ENCODE results near the gene ANK3.

ANK3 gene

GRCh38 chr10:60270426-60270825, 119.2 kb downstream of the ANK3 start:
- DNase-seq, result no peak

GRCh38 chr10:60267802-60268201, 121.9 kb downstream of the ANK3 start:
- DNase-seq, result no peak

GRCh38 chr10:60266513-60266912, 123.2 kb downstream of the ANK3 start:
- no peak for DNase-seq

- DNase-seq, result no peak
Measured at GRCh38 chr10:60262647-60263126, 127.0 kb downstream of the ANK3 start.

GRCh38 chr10:60260321-60260720, 129.4 kb downstream of the ANK3 start:
- no peak for DNase-seq

- no peak for DNase-seq
Measured at GRCh38 chr10:60258429-60258797, 131.3 kb downstream of the ANK3 start.

GRCh38 chr10:60257767-60258428, 131.8 kb downstream of the ANK3 start:
- no peak for DNase-seq

- DNase-seq, result no peak
Measured at GRCh38 chr10:60254776-60255175, 134.9 kb downstream of the ANK3 start.

GRCh38 chr10:60253484-60253883, 136.2 kb downstream of the ANK3 start:
- no peak for DNase-seq

- no peak for DNase-seq
Measured at GRCh38 chr10:60252688-60253087, 137.0 kb downstream of the ANK3 start.

- no peak for DNase-seq
Measured at GRCh38 chr10:60246382-60246781, 143.3 kb downstream of the ANK3 start.

GRCh38 chr10:60239228-60239627, 150.4 kb downstream of the ANK3 start:
- DNase-seq, result no peak

- DNase-seq, result no peak
Measured at GRCh38 chr10:60238759-60239100, 150.9 kb downstream of the ANK3 start.

- DNase-seq, result no peak
Measured at GRCh38 chr10:60237977-60238758, 151.5 kb downstream of the ANK3 start.

GRCh38 chr10:60236869-60237524, 152.7 kb downstream of the ANK3 start:
- DNase-seq, result no peak

GRCh38 chr10:60235001-60235400, 154.7 kb downstream of the ANK3 start:
- DNase-seq, result no peak

- no peak for DNase-seq
Measured at GRCh38 chr10:60234551-60234950, 155.1 kb downstream of the ANK3 start.

- DNase-seq, result no peak
Measured at GRCh38 chr10:60230892-60231291, 158.8 kb downstream of the ANK3 start.

- DNase-seq, result no peak
Measured at GRCh38 chr10:60224066-60224705, 165.5 kb downstream of the ANK3 start.

GRCh38 chr10:60222047-60222446, 167.6 kb downstream of the ANK3 start:
- no peak for DNase-seq

- no peak for DNase-seq
Measured at GRCh38 chr10:60212195-60212594, 177.5 kb downstream of the ANK3 start.

- DNase-seq, result no peak
Measured at GRCh38 chr10:60209874-60210570, 179.7 kb downstream of the ANK3 start.
